GM18502 (cell line): ENCODE measurements around the gene ODC1.
A peak's percentile ranks its signal among the peaks of the same experiment; 100 is the strongest.

Experiments used
- ATAC-seq: cut with Tn5 transposase; IDR thresholded peaks from one replicate; pipeline ENCODE4 v1.9.1; 2021; ENCODE audit warnings: mild to moderate bottlenecking; ENCODE audit not compliant: unreplicated experiment, poor library complexity

Gene ODC1

GRCh38 chr2:10438688-10439087 lies 9.4 kb downstream of the ODC1 start:
- no peak for ATAC-seq

GRCh38 chr2:10437806-10438205 lies 10.3 kb downstream of the ODC1 start:
- no peak for ATAC-seq

- ATAC-seq, result no peak
Measured at GRCh38 chr2:10436583-10437110, 11.5 kb downstream of the ODC1 start.

GRCh38 chr2:10435820-10436204 lies 12.3 kb downstream of the ODC1 start:
- no peak for ATAC-seq

- ATAC-seq, result peak; percentile 57
Measured at GRCh38 chr2:10434886-10435819, 13.0 kb downstream of the ODC1 start.

- no peak for ATAC-seq
Measured at GRCh38 chr2:10433947-10434885, 13.9 kb downstream of the ODC1 start.

- ATAC-seq, result no peak
Measured at GRCh38 chr2:10433264-10433946, 14.7 kb downstream of the ODC1 start.

GRCh38 chr2:10432311-10433181 lies 15.6 kb downstream of the ODC1 start:
- no peak for ATAC-seq

GRCh38 chr2:10431797-10432196 lies 16.3 kb downstream of the ODC1 start:
- ATAC-seq, result no peak

- no peak for ATAC-seq
Measured at GRCh38 chr2:10430886-10431622, 17.1 kb downstream of the ODC1 start.

GRCh38 chr2:10428924-10429323 lies 19.2 kb downstream of the ODC1 start:
- ATAC-seq, result no peak

- no peak for ATAC-seq
Measured at GRCh38 chr2:10428355-10428754, 19.8 kb downstream of the ODC1 start.

- ATAC-seq, result no peak
Measured at GRCh38 chr2:10427618-10427949, 20.5 kb downstream of the ODC1 start.

GRCh38 chr2:10426726-10427617 lies 21.2 kb downstream of the ODC1 start:
- no peak for ATAC-seq

GRCh38 chr2:10425699-10426098 lies 22.4 kb downstream of the ODC1 start:
- no peak for ATAC-seq

GRCh38 chr2:10424916-10425505 lies 23.1 kb downstream of the ODC1 start:
- ATAC-seq, result no peak

- ATAC-seq, result no peak
Measured at GRCh38 chr2:10424051-10424450, 24.1 kb downstream of the ODC1 start.
